CD4-positive, alpha-beta T cell treated with Interleukin-4 for 4 hours (primary cell): ENCODE data around the gene TWIST1.

Experiments
- DNase-seq: peaks from one replicate; pipeline ENCODE4 v3.0.0-alpha.2; 2020

Gene TWIST1

GRCh38 chr7:19113002-19113350 is 4.5 kb downstream of the TWIST1 start:
- no peak for DNase-seq

GRCh38 chr7:19112274-19113001 is 5.0 kb downstream of the TWIST1 start:
- DNase-seq = no peak

GRCh38 chr7:19111474-19112273 is 5.8 kb downstream of the TWIST1 start:
- no peak for DNase-seq

GRCh38 chr7:19110776-19111175 is 6.7 kb downstream of the TWIST1 start:
- no peak for DNase-seq

- DNase-seq = no peak
Measured at GRCh38 chr7:19110026-19110730, 7.3 kb downstream of the TWIST1 start.

- no peak for DNase-seq
Measured at GRCh38 chr7:19109000-19109946, 8.2 kb downstream of the TWIST1 start.

GRCh38 chr7:19107356-19108146 is 9.9 kb downstream of the TWIST1 start:
- DNase-seq = no peak

GRCh38 chr7:19107081-19107355 is 10.4 kb downstream of the TWIST1 start:
- no peak for DNase-seq

GRCh38 chr7:19106241-19107080 is 11.0 kb downstream of the TWIST1 start:
- DNase-seq = no peak

- no peak for DNase-seq
Measured at GRCh38 chr7:19105546-19105945, 11.9 kb downstream of the TWIST1 start.

- DNase-seq = no peak
Measured at GRCh38 chr7:19104811-19105210, 12.6 kb downstream of the TWIST1 start.

GRCh38 chr7:19102884-19103283 is 14.6 kb downstream of the TWIST1 start:
- no peak for DNase-seq

- DNase-seq = no peak
Measured at GRCh38 chr7:19101909-19102308, 15.5 kb downstream of the TWIST1 start.

GRCh38 chr7:19101472-19101871 is 16.0 kb downstream of the TWIST1 start:
- no peak for DNase-seq

GRCh38 chr7:19099924-19100323 is 17.5 kb downstream of the TWIST1 start:
- DNase-seq = no peak

GRCh38 chr7:19099194-19099593 is 18.2 kb downstream of the TWIST1 start:
- DNase-seq = no peak

GRCh38 chr7:19098510-19098909 is 18.9 kb downstream of the TWIST1 start:
- no peak for DNase-seq

- no peak for DNase-seq
Measured at GRCh38 chr7:19097165-19098055, 20.0 kb downstream of the TWIST1 start.

- no peak for DNase-seq
Measured at GRCh38 chr7:19095353-19095860, 22.0 kb downstream of the TWIST1 start.
